GM23338 (cell line): ENCODE results near the gene ROBO1.

ENCODE experiments used
- CREB1 ChIP-seq: fragments of 250-450 bp; sonication (Bioruptor Pico); IDR thresholded peaks from 2 replicates; pipeline ENCODE4 v1.5.0; 2020; ENCODE audit warnings: low read depth, mild to moderate bottlenecking, moderate library complexity
- CTCF ChIP-seq, 2 experiments: fragments of 200-600 bp in 1 of 2; sonication (generic) in 1 of 2; conservative IDR thresholded peaks; 2 replicates each; pipeline versions ENCODE4 v1.5.1 to v1.6.1; 2016 to 2017; ENCODE audit warnings: antibody characterized with exemption in 2 of 2, low read depth in 2 of 2, mild to moderate bottlenecking in 2 of 2, moderate library complexity in 1 of 2
- POLR2AphosphoS5 ChIP-seq: IDR thresholded peaks from 2 replicates; pipeline ENCODE4 v1.6.1; 2016; ENCODE audit warnings: antibody characterized with exemption, low read depth

- TF ChIP-seq POLR2AphosphoS5 (no peak), CREB1 (no peak), CTCF (conservative IDR thresholded peaks at IDR 0.05; ENCODE audit: low read depth in 2 of 2) (no peak)
Observed at GRCh38 chr3:79187426-79187825, 580.4 kb downstream of the ROBO1 start.
